GM12875 (cell line): Measurements from ENCODE around the gene RPL15.
"Not testable (repeated sequence)": the region's sequence is repeated elsewhere in the genome, so short reads cannot be mapped to it uniquely, and the experiment has no call there.

ENCODE experiments used
- H3K4me3 ChIP-seq: one replicate; pipeline ENCODE4 v1.5.1; 2011; ENCODE audit warnings: low read depth, low read length, control low read depth
- TF ChIP-seq, protein P1 (sequence below): IDR thresholded peaks from 2 replicates; pipeline ENCODE4 v1.5.1; 2011; ENCODE audit warnings: low read depth, mild to moderate bottlenecking, control low read depth, inconsistent platforms, low read length, moderate library complexity, borderline replicate concordance; ENCODE audit not compliant: insufficient read depth

Gene RPL15

DNA sequence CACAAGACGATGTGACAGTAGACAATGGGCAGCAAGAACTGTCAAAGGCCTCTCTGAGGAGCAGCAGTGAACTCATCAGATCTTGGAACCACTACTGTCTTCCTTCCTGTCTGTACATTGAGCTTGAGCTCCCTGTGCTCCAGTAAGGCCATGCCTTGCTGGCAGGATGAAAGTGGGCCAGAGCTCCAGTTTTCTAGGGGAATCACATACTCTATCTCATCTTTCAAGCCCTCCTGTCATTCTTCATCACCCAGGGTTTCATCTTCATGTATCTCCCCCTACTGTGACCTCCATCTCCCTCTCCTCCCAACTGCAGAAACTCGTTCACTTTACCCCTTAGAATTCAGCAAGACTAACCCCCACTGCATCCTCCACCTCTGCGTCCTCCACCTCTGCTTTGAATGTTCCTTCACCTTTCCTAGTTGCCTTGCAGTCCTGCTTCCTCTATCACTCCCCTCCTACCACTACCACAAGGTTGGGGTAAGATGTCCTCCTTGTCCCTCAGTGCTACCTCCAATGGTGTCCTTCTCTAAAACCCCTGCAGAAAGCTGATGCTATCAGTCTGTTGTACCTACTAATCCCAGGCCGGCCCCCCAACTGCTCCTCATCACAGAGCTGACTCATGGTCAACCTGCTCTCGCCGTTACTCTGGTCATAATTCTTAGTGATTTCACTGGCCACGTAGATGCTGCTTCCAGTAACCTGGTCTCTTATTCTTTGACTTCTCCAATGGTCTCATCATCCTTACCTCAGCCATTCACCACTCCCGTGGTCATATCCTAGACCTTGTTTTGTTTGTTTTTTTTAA, 22.5 kb upstream of the RPL15 start:
- TF ChIP-seq, protein P1, sequence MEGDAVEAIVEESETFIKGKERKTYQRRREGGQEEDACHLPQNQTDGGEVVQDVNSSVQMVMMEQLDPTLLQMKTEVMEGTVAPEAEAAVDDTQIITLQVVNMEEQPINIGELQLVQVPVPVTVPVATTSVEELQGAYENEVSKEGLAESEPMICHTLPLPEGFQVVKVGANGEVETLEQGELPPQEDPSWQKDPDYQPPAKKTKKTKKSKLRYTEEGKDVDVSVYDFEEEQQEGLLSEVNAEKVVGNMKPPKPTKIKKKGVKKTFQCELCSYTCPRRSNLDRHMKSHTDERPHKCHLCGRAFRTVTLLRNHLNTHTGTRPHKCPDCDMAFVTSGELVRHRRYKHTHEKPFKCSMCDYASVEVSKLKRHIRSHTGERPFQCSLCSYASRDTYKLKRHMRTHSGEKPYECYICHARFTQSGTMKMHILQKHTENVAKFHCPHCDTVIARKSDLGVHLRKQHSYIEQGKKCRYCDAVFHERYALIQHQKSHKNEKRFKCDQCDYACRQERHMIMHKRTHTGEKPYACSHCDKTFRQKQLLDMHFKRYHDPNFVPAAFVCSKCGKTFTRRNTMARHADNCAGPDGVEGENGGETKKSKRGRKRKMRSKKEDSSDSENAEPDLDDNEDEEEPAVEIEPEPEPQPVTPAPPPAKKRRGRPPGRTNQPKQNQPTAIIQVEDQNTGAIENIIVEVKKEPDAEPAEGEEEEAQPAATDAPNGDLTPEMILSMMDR, result no peak

DNA sequence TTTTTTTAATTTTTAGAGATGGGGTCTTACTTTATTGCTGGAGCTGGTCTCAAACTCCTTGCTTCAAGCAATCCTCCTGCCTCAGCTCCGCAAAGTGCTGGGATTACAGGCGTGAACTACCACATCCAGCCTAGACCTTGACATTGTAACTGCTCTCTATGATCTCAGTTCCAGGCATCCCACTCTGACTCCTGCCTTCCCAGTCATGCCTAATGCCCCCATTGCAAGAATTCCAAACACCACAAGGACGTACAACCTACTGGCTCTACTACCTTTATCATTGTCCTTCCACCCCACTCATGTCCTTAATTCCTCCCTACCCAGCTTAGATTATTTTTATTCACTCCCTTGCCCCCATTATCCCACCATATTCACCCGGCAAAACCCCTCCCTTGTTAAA, 21.8 kb upstream of the RPL15 start:
- TF ChIP-seq, protein P1, result no peak
- H3K4me3 ChIP-seq, result no peak overlapping the region

More for the DNA sequence above, 22.5 kb upstream of the RPL15 start:
- no peak overlapping the region for H3K4me3 ChIP-seq

DNA sequence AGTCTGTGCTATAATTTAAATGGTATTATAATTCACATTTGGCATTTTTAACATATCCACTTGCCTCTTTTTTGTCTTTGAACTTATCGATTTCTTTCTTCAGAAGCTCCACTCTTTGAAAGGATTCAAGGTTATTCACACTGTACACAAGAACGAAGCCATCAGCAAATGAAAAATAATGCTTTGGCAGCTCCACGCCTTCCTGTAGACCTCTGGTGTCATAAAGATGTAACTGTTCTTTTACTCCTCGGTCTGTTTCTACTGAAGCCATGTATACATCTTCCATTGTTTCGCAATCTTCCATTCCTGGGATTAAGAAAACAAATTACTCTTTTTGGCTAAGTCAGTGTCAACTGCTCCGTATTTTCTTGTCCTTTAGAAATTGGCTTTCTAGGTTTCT, 16.2 kb upstream of the RPL15 start:
- TF ChIP-seq, protein P1, result no peak
- H3K4me3 ChIP-seq, result no peak overlapping the region

DNA sequence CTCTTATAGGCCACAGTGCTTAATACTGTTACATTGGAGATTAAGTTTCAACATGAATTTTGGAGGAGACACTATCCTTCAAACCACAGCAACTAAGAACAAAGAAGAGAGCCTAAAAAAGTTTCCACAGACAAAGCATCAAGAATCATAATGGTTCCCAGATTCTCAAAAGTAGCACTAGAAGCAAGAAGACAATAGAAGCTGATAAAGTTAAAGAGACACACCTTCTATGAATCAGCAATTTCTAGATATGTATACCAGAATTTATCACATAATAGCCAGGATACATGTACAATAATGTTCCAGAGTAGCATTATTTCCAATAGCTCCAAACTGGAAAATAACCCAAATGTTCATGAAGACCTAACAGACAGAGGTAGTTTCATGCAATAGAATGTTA, 12.4 kb upstream of the RPL15 start:
- TF ChIP-seq, protein P1, result no peak
- no peak overlapping the region for H3K4me3 ChIP-seq

DNA sequence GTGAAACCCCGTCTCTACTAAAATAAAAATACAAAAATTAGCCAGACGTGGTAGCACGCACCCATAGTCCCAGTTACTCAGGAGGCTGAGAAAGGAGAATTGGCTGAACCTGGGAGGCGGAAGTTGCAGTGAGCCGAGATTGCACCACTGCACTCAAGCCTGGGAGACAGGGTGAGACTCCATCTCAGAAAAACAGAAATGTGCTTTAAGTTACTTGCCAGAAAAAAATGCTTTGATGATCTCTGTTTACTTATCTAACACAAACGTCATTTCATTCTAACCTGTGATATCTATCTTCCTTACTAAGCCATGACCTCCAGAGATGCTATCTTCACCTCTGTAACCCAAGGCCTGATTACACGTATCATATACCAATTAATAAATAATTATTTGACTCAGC, 7.6 kb upstream of the RPL15 start:
- TF ChIP-seq, protein P1, result no peak
- H3K4me3 ChIP-seq, result no peak overlapping the region

DNA sequence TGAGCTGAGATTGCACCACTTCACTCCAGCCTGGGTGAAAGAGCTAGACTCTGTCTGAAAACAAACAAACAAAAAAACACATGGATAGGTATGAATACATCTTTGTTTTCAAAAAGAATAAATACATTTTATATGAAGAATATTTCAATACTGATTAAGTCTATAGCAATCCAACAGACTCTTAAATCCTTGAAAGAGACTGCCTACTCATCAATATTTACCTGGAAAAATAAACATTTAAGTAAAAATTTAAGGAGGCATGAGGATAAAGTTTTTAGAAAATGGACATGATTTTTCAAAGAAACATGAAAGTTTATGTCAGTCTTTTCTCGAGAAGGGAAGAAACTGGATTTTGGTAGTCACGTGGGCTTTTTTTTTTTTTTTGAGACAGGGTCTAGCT, 5.5 kb upstream of the RPL15 start:
- TF ChIP-seq, protein P1, result no peak
- no peak overlapping the region for H3K4me3 ChIP-seq

DNA sequence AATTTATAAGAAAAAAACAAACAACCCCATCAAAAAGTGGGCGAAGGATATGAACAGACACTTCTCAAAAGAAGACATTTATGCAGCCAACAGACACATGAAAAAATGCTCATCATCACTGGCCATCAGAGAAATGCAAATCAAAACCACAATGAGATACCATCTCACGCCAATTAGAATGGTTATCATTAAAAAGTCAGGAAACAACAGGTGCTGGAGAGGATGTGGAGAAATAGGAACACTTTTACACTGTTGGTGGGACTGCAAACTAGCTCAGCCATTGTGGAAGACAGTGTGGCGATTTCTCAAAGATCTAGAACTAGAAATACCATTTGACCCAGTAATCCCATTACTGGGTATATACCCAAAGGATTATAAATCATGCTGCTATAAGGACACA, 4.6 kb upstream of the RPL15 start:
- not testable (repeated sequence) for H3K4me3 ChIP-seq
